Spleen (tissue), 7 donors: ENCODE results near the gene APP.

ENCODE experiments used
- POLR2A ChIP-seq, 3 donors: fragments of 450-650 bp; IDR thresholded peaks; one replicate each; pipeline ENCODE4 v1.5.1; 2017; ENCODE audit warnings: antibody characterized with exemption in 3 of 3, mild to moderate bottlenecking in 1 of 3
- POLR2AphosphoS5 ChIP-seq, 3 donors: sonication (generic); formaldehyde crosslinking; IDR thresholded peaks; one replicate each; pipeline ENCODE4 v1.5.1; 2017; ENCODE audit warnings: antibody characterized with exemption in 3 of 3
- TF ChIP-seq, protein P1 (sequence below), 11 experiments: fragments of 200-600 bp in 7 of 11; fragments of 450-650 bp in 4 of 11; sonication (generic) in 4 of 11; IDR thresholded peaks in 8 of 11; conservative IDR thresholded peaks in 3 of 11; 1 replicate in 7 of 11; 2 replicates in 4 of 11; pipeline versions ENCODE4 v1.4.0 to v1.8.0; 2016 to 2021; ENCODE audit warnings: antibody characterized with exemption in 11 of 11, inconsistent platforms in 4 of 11, mild to moderate bottlenecking in 1 of 11
- donor health status: DM: no; HTN: no; CAD: no; lungs with moderate emphysema.
- donor health status: DM: no; HTN: no; CAD: no.
- donor health status: DM: no; HTN: no; CAD: no.

DNA sequence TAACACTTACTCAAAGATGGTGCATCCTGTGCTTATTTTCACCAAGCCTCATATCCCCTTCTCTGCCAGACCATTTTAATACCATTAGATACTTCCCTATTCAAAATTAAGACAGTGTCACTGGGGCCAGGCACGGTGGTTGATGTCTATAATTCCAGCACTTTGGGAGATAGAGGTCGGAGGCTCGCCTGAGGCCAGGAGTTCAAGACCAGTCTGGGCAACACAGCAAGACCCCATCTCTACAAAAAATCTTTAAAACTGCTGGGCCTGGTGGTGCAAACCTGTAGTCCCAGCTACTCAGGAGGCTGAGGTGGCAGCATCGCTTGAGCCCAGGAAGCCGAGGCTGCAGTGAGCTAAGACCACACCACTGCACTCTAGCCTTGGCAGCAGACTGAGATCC lies 28.2 kb downstream of the APP start:
- TF ChIP-seq, protein P1, sequence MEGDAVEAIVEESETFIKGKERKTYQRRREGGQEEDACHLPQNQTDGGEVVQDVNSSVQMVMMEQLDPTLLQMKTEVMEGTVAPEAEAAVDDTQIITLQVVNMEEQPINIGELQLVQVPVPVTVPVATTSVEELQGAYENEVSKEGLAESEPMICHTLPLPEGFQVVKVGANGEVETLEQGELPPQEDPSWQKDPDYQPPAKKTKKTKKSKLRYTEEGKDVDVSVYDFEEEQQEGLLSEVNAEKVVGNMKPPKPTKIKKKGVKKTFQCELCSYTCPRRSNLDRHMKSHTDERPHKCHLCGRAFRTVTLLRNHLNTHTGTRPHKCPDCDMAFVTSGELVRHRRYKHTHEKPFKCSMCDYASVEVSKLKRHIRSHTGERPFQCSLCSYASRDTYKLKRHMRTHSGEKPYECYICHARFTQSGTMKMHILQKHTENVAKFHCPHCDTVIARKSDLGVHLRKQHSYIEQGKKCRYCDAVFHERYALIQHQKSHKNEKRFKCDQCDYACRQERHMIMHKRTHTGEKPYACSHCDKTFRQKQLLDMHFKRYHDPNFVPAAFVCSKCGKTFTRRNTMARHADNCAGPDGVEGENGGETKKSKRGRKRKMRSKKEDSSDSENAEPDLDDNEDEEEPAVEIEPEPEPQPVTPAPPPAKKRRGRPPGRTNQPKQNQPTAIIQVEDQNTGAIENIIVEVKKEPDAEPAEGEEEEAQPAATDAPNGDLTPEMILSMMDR (IDR thresholded peaks at IDR 0.05 in 8 of 11, conservative IDR thresholded peaks at IDR 0.05 in 3 of 11): no peak
- TF ChIP-seq POLR2AphosphoS5 (IDR thresholded peaks at IDR 0.05) (no peak), POLR2A (IDR thresholded peaks at IDR 0.05) (no peak)
